NOMO-1 (cell line): Measurements from ENCODE around the gene GNAQ.
A peak's percentile ranks its signal among the peaks of the same experiment; 100 is the strongest.

Experiments used
- DNase-seq, 2 experiments: peaks; one replicate each; lab custom pipeline; 2025; ENCODE audit not compliant: unreplicated experiment in 2 of 2; lab: John Stamatoyannopoulos, UW

GNAQ gene

DNA sequence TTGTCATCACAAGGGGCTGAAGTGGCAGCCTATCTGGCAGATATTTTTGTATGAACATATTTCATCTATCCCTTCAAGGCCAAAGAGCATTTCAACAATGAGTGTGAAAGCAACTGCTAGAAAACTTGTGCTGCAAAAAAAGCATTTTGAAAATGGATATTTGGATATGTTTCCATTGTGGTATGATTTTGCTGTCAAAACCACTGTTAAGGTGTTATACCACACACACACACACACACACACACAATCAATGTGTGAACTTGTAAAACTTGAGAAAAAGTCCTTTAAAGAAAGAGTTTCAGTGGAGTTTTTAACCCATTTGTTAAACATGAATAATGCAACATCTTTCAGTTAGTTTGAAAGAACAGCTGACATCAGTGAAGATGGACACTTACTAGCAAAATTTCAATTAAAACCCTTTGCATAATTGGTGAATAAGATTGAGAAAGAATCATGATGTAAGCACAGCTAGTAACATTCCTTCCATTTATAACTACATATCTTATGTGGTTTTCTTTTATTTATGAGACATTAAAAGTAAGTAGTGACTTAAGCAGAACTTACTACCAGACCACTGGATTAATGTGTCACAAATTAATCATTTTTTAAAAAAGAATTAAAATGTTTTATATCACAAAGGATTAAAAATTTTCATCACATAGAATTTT lies 200.9 kb downstream of the GNAQ start:
- no peak for DNase-seq

DNA sequence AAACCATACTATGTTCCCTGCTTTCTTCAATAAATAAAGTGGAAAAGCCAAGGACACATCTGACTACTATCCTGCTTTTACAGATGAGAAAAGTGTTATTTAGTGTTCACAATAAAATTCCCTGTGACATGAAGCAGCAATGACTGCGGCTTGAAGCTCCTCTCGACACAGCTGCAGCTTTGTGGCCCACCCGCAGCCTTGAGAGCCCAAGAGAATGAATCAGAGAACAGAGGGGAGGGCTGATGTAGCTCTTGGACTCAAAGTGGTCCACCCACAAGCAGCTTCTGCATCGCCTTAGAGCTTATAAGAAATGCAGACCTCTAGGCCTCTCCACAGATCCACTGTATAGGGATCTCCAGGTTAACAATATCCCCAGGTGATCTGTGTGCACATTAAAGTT lies 202.2 kb downstream of the GNAQ start:
- no peak for DNase-seq

- DNase-seq, result peak in 1 of 2 experiments; percentile 35
Measured at GRCh38 chr9:77827104-77827784, 204.4 kb downstream of the GNAQ start.

DNA sequence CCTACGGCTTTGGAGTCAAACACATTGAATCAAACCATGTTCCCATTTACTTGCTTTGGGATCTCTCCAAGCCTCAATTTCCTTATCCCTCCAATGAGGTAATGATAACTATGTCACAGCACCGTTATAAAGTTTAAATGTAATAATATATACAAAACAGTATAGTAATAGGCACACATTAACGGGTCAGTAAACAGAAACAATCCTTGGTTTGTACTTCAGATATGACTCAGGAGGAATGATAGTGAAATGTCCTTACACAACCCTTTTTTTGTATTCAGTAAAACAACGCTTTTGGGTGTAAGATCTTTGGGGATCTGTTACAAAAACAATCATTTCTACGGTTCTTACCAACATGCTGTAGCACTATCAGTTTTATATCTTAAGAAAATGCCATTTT lies 205.0 kb downstream of the GNAQ start:
- DNase-seq, result no peak

- no peak for DNase-seq
Measured at GRCh38 chr9:77826116-77826515, 205.5 kb downstream of the GNAQ start.

DNA sequence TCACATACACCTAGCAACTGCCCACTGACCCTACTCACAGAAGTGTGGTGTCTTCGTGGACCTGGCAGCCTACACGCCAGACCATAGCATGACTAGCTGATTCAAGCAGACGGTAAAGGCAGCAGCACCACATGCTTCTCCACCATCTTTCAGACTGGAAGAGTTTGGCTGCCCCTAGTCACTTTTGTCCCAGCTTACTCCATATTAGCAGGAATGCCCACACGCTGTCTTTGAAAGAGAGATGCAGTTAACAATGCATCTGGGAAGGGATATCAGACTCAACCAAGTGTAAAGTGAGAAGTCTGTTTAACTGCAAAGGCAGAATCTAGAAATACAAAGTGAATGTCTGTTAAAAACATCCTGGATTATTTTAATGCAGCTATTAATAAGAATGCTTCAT lies 206.2 kb downstream of the GNAQ start:
- DNase-seq, result no peak

DNA sequence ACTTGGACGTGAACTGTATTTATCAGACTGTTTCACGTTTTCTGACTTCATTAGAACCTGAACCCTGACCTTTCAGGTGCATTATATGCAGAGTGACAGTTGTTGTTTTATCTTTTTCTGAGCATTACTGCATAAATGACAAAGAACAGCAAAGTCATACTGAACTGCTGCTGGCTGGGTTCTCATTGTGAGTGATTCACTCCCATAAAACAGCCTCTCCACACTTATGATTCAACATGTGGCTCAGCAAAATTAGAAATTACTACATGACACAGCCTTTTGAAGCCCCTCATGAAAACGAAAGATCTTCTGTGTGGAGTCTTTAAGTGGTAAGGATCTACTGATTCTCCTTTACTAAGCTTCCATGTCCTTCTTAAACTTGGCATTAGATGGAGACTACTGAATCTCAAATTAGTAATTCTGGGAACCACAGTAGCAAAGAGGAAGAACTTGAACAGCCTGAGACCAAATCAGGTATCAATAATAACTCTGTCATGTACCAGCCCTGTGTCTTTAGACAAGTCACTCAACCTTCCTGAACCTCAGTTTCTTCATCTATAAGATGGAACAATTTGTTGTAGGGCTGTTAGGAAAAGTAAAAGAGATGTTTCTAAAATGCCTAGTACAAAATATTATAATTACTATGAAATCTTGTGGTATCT lies 211.2 kb downstream of the GNAQ start:
- peak in 1 of 2 experiments; percentile 16 for DNase-seq

- DNase-seq, result peak in 1 of 2 experiments; percentile 13
Measured at GRCh38 chr9:77819657-77820056, 212.0 kb downstream of the GNAQ start.

DNA sequence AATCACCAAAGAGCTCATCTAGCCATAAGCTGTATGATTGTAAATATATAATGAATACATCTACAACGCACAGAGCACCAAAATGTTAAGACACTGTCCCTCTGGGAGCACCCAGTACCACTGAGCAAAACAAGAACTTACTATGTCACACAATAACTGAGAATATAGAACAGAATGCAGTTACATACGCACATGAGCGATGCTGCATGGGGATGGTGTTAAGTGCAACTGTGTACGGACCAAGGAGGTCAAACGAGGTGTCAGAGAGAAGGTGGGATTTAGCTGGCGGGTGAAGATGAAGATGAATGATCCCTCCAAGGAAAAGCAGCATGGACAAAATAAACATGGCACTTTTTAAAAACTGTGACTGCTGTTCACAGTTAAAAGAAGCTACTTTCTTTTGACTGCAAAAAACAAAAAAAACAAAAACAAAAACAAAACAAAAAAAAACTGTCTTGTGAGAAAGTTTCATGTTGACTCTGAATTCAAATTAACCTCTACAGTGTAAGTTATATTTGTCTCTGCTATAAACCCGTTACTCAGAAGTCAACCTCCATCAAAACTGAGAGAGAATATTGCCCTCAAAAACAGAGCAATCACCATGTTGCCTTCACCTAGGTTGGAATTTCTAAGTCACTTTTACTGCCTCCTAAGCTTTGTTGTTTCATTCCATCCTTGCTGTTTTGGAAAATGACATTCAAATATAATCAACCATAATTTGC lies 213.9 kb downstream of the GNAQ start:
- DNase-seq, result no peak

DNA sequence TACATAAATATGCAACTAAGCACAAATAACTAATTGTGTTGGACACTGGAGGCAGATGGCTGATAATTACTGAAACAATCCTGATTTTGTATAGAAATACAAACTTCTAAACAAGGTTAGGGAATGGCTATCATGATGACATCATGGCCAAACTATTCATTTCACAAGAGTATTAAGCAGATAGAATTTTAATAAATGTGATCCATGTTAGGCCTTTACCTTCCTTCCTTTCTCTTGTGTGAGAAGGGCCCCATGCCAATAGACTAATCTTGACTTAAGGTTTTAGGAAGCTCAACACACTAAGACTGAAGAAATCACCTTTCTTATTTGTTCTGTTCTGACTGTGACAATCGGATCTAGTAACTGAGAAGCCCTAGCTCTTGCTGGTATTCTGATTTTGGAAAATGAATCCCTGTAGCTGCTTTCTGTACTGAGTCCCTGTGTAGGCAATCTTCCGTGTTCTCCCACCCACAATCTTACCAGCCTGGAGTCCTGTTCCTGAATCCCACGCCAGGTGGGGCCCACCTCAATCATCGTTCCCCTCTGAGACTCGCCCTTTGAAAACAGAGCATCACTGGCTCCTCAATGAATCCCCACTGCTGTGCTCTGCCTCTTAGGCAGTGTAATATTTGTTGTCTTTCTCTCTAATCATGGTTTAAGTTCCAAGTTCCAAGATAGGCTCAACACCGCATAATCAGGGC lies 214.8 kb downstream of the GNAQ start:
- DNase-seq, result no peak

DNA sequence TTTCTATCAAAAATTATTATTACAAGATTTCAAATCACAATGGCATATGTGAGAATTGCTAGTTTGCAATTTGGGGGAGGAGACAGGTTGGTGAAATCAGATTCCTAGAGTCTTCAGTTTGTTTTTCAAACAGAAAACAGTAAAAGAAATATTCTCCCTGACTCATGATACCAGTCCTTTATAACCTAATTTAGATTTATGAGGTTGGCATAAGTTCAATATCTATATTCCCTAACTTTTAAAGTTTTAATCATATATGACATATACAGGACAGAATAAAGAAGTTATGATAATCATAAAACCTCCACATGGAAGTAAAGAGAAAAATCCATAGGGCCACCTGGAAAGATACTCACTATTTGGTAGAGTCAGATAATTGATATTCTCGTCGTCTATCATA lies 216.4 kb downstream of the GNAQ start:
- DNase-seq, result no peak

DNA sequence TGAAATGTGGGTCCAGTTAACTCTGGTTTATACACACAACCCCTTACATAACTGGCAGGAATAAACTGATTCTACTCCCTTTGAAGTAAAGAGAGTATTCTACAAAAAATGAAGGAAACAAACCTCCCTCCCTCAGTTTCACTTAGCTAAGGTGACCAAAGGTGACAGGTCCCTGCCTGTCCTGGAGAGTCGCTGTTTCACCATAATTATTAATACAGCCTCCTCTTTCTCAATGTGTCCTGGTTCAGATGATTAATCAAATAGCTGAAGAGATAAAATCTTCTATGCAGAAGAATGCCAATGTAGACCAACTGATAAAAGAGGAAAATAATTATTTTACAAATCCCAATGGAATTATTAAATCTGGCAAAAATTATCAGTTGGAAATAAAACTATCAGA lies 219.8 kb downstream of the GNAQ start:
- DNase-seq, result no peak

GRCh38 chr9:77810637-77811119 lies 220.9 kb downstream of the GNAQ start:
- DNase-seq, result no peak

DNA sequence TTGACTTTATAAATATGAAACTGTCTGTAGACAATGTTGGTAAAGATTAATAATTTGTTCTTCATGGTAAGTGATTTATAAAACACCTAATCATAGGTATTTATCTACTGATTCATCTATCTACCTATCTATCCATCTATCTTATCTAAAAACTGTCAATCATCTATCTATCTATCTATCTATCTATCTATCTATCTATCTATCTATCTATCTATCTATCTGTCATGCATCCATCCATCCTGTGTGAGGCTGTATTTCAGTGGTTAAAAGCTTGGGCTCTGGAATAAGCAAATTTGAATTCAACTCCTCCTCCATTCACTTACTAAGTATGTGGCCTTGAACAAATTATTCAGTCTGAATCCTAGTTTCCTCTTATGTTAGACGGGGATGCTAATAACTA lies 221.6 kb downstream of the GNAQ start:
- DNase-seq, result no peak

DNA sequence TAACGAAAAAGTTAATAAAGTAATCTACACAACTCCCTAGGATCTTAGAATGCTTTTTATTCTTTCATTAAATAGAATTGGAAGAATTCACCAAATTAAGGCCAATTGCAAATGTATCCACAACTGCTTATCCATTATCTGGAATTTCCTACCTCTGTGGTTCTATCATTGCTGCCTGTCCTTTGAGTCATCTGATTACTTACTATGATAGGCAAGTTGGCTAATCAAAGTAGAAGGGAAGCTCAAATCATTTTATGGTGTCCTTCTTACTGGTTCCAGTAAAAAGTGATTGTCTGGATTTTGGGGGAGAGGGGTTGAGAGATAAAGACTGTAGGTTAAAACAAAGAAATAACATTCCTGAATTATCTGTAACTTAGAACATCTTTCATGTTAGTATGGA lies 222.1 kb downstream of the GNAQ start:
- no peak for DNase-seq

DNA sequence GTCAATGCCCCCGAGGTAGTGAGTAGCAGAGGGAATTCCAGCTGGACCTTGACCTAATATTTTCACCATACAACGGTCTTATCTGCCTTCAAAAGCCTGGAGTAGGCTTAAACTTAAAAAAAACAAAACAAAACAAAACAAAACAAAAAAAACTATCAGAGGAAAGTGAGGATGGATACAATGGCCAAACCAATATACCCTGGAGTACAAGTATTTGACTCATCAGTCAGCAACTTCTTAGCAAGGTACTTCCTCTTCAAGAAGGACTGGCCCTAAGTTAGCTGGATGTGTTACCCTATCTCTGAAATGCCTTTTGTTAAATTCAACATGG lies 222.9 kb downstream of the GNAQ start:
- DNase-seq, result no peak

DNA sequence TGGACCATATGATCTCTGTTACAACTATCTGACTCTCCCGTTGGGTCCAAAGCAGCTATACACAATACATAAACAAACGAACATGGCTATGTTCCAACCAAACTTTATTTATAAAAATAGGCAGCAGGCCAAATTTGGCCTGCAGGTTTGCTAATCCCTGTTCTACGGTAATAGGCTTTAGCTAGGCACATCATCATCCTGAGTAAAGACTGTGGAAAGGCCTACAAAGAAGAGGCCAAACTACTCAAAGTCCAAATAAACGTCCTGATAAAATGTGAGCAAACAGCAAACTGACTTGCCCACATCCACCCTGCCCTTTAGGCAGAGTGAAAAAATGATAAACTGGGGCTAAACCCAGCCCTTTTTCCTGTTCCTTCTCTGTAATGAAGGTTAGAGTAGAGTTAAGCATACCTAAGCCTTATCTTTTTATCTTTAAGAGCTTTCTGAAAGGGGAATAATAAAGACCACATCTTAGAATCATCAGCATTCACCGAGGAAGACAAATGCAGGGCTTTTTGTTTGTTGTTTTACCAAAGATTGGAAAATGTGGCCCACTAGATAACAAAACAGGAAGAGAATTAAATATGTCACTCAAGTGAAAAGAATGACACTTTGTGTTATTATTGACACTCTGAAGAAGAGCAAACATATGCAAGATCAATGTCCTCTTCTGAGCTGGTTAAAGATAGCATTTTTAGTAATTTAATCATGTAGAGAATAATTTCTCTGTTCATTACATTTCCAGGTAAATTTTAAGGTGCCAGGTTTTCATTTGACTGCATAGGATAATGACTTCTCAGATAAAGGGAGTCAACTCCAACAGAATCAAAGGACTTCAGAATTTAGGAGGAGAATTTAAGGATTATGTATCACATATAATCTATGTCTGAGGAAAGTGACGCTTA lies 223.5 kb downstream of the GNAQ start:
- no peak for DNase-seq

- peak in 1 of 2 experiments; percentile 0 for DNase-seq
Measured at GRCh38 chr9:77807281-77807683, 224.3 kb downstream of the GNAQ start.

- DNase-seq, result no peak
Measured at GRCh38 chr9:77806741-77807140, 224.9 kb downstream of the GNAQ start.

- DNase-seq, result no peak
Measured at GRCh38 chr9:77805810-77806209, 225.8 kb downstream of the GNAQ start.
